Measurements from ENCODE around the gene CD74. TPM values are rescaled to one million over a fixed set of nuclear protein-coding genes. Genes with fewer than 3 reads are reported as not detected.
A peak's percentile ranks its signal among the peaks of the same experiment; 100 is the strongest.

CD74 gene
- total and polyA plus RNA-seq, 12 donors: 120 to 2,270 (median 299) TPM

- H3K9me3 ChIP-seq: no peaks in the 10 kb centered on the region
- no peaks in the 10 kb centered on the region for H3K36me3 ChIP-seq
- peaks cover 4 to 34% (median 16%) of the 10 kb centered on the region in 9 donors for H3K4me1 ChIP-seq
- H3K4me3 ChIP-seq: no peak overlapping the region
- 42 to 50% methylated on average over 4 of the region's 4 CpGs for WGBS, 2 donors
- TF ChIP-seq CTCF (IDR thresholded peaks at IDR 0.05): no peak
- peak overlapping the region in 7 of 10 donors; percentile 16 to 69 (median 42) for H3K27ac ChIP-seq
- no peak for DNase-seq
- ATAC-seq: no peak
- intact Hi-C loops (cut with DNase I): loop anchor here in 7 of 10 donors (5.0 to 10.0 kb wide), 5 partner anchors 34 to 297 kb away; partner anchors contain the start of genes CDX1 (in 1 of the 7) and TCOF1 (in 1 of the 7)
- H3K27me3 ChIP-seq: no peaks in the 10 kb centered on the region
Observed at GRCh38 chr5:150431574-150431973, 18.9 kb upstream of the CD74 start.

- DNase-seq (no peak), ATAC-seq (no peak)
- intact Hi-C loops (cut with DNase I): loop anchor here in 7 of 10 donors (5.0 to 10.0 kb wide), 5 partner anchors 34 to 296 kb away; partner anchors contain the start of genes CDX1 (in 1 of the 7) and TCOF1 (in 1 of the 7)
- no peaks in the 10 kb centered on the region for H3K9me3 ChIP-seq
- H3K4me1 ChIP-seq: peaks cover 4 to 30% (median 11%) of the 10 kb centered on the region in 9 donors
- H3K36me3 ChIP-seq: no peaks in the 10 kb centered on the region
- H3K4me3 ChIP-seq: no peak overlapping the region
- H3K27ac ChIP-seq: peak overlapping the region in 6 of 10 donors; percentile 16 to 69 (median 37)
- 91 to 93% methylated on average over 18 of the region's 18 CpGs for WGBS, 2 donors
- TF ChIP-seq CTCF (IDR thresholded peaks at IDR 0.05): no peak
- H3K27me3 ChIP-seq: no peaks in the 10 kb centered on the region
Observed at GRCh38 chr5:150431048-150431447, 18.3 kb upstream of the CD74 start.

- intact Hi-C loops (cut with DNase I): no loop called here
- 88 to 91% methylated on average over 5 of the region's 5 CpGs for WGBS, 2 donors
- no peak for ATAC-seq
Observed at GRCh38 chr5:150429410-150429873, 16.7 kb upstream of the CD74 start.

GRCh38 chr5:150428978-150429377, 16.3 kb upstream of the CD74 start:
- Histone ChIP-seq H3K27me3 (no peaks in the 10 kb centered on the region), H3K9me3 (no peaks in the 10 kb centered on the region), H3K4me3 (no peak overlapping the region), H3K36me3 (no peaks in the 10 kb centered on the region), H3K4me1 (peaks cover 4 to 26% (median 8%) of the 10 kb centered on the region in 9 donors), H3K27ac (peak overlapping the region in 4 of 10 donors; percentile 69 to 80 (median 74))
- DNase-seq: no peak
- ATAC-seq: no peak
- WGBS, 2 donors: 94 to 98% methylated on average over 5 of the region's 5 CpGs
- intact Hi-C loops (cut with DNase I): no loop called here
- TF ChIP-seq CTCF (IDR thresholded peaks at IDR 0.05): no peak

More at GRCh38 chr5:150429410-150429873, 16.7 kb upstream of the CD74 start:
- Histone ChIP-seq H3K27me3 (no peaks in the 10 kb centered on the region), H3K4me1 (peaks cover 4 to 26% (median 8%) of the 10 kb centered on the region in 9 donors), H3K9me3 (no peaks in the 10 kb centered on the region), H3K27ac (peak overlapping the region in 1 of 10 donors; percentile 21), H3K4me3 (no peak overlapping the region), H3K36me3 (no peaks in the 10 kb centered on the region)
- no peak for TF ChIP-seq CTCF (IDR thresholded peaks at IDR 0.05)
- no peak for DNase-seq
